ENCODE measurements around the gene CADM4.

CADM4 gene

DNA sequence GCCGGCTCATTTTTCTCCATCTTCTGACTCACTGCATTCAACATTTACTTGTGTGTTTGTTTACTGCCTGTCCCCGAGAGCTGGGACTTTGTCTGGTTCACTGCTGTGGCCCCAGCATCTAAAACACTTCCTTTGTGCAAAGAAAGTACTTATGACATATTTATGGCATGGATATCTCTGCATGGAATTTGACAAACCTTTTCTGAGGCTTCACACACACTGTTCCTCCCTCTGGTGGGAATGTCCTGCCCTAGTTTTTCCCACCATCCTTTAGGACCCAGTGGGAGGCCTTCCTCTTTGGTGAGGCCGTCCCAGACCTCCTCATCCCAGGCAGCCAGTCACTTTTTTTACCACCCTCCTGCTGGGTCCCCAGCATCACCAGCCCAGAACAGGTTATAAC is 29.2 kb downstream of the CADM4 start:
- Histone ChIP-seq H2AFZ (ENCODE audit: low read depth, low read length) (no peak overlapping the region), H3K4me3 (ENCODE audit: insufficient read depth in 1 of 2, low read depth in 1 of 2, low read length in 2 of 2) (no peak overlapping the region), H3K9ac (ENCODE audit: low read length) (no peak overlapping the region), H2BK15ac (ENCODE audit: low read depth, poor library complexity, severe bottlenecking) (no peak overlapping the region), H3K18ac (ENCODE audit: low read depth in 1 of 2, low read length in 2 of 2) (no peak overlapping the region), H3K9me3 (ENCODE audit: control insufficient read depth, low read length) (no peaks in the 10 kb centered on the region), H4K8ac (ENCODE audit: low read length) (no peak overlapping the region), H3K27ac (ENCODE audit: low read length, poor library complexity, severe bottlenecking) (peak overlapping the region; percentile 13), H3K79me1 (replicated peaks; ENCODE audit: low read length, poor library complexity, severe bottlenecking) (peaks cover 57% of the 10 kb centered on the region), H3K4ac (ENCODE audit: low read depth in 1 of 2, low read length in 2 of 2) (no peak overlapping the region), H2AK5ac (ENCODE audit: low read length, severe bottlenecking) (no peak overlapping the region), H2BK12ac (ENCODE audit: low read length in 2 of 2) (no peak overlapping the region), H2BK120ac (ENCODE audit: low read depth, low read length) (no peak overlapping the region), H2BK5ac (ENCODE audit: low read depth, low read length, poor library complexity, severe bottlenecking) (no peak overlapping the region), H3K4me1 (ENCODE audit: control insufficient read depth, insufficient read depth, low read depth, low read length) (peaks cover 9% of the 10 kb centered on the region), H3K23ac (ENCODE audit: low read length in 2 of 2) (no peak overlapping the region), H3K36me3 (ENCODE audit: control insufficient read depth in 1 of 2, insufficient read depth in 2 of 2, low read depth in 1 of 2, low read length in 2 of 2) (peaks cover 47 to 61% of the 10 kb centered on the region in 2 experiments), H3K27me3 (ENCODE audit: control insufficient read depth in 1 of 2, insufficient read depth in 1 of 2, low read length in 2 of 2) (no peaks in the 10 kb centered on the region), H3K4me2 (ENCODE audit: low read length, poor library complexity, severe bottlenecking) (no peak overlapping the region), H4K91ac (ENCODE audit: low read length) (no peak overlapping the region), H3K14ac (ENCODE audit: low read length in 2 of 2) (no peak overlapping the region)
- peak; percentile 60 for DNase-seq
- 40% methylated on average over 3 of the region's 3 CpGs for WGBS

DNA sequence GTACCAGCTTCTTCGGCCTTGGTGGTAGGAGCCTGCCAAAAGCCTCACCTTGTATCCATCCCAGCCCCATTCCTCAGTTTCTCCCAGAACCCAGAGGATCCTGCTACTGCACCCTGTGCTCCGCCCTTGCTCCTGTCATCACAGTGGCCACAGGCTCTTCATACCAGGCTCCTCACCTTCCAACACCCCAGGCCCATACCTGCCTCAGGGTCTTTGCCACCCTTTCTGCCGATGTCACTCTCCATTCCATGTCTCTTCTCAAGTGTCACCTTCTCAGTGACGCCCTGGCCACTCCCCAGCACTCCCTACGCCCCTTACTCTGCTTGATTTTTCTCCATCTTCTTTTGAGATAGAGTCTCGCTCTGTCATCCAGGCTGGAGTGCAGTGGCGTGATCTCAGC is 29.8 kb downstream of the CADM4 start:
- no peak overlapping the region for H3K4me2 ChIP-seq (ENCODE audit: low read length, poor library complexity, severe bottlenecking)
- no peak overlapping the region for H3K4me3 ChIP-seq (ENCODE audit: insufficient read depth in 1 of 2, low read depth in 1 of 2, low read length in 2 of 2)
- H4K91ac ChIP-seq (ENCODE audit: low read length) = no peak overlapping the region
- H3K18ac ChIP-seq (ENCODE audit: low read depth in 1 of 2, low read length in 2 of 2) = no peak overlapping the region
- no peak overlapping the region for H2BK15ac ChIP-seq (ENCODE audit: low read depth, poor library complexity, severe bottlenecking)
- DNase-seq = no peak
- WGBS = 83% methylated on average over 7 of the region's 7 CpGs
- no peaks in the 10 kb centered on the region for H3K9me3 ChIP-seq (ENCODE audit: control insufficient read depth, low read length)
- peak overlapping the region in 1 of 2 experiments; percentile 53 for H3K4ac ChIP-seq (ENCODE audit: low read depth in 1 of 2, low read length in 2 of 2)
- H3K36me3 ChIP-seq (ENCODE audit: control insufficient read depth in 1 of 2, insufficient read depth in 2 of 2, low read depth in 1 of 2, low read length in 2 of 2) = peaks cover 47 to 62% of the 10 kb centered on the region in 2 experiments
- H2BK12ac ChIP-seq (ENCODE audit: low read length in 2 of 2) = peak overlapping the region in 1 of 2 experiments; percentile 12
- H3K27me3 ChIP-seq (ENCODE audit: control insufficient read depth in 1 of 2, insufficient read depth in 1 of 2, low read length in 2 of 2) = no peaks in the 10 kb centered on the region
- H2BK5ac ChIP-seq (ENCODE audit: low read depth, low read length, poor library complexity, severe bottlenecking) = no peak overlapping the region
- no peak overlapping the region for H3K14ac ChIP-seq (ENCODE audit: low read length in 2 of 2)
- no peak overlapping the region for H2AFZ ChIP-seq (ENCODE audit: low read depth, low read length)
- H3K4me1 ChIP-seq (ENCODE audit: control insufficient read depth, insufficient read depth, low read depth, low read length) = peaks cover 9% of the 10 kb centered on the region
- peak overlapping the region; percentile 24 for H2AK5ac ChIP-seq (ENCODE audit: low read length, severe bottlenecking)
- H3K9ac ChIP-seq (ENCODE audit: low read length) = no peak overlapping the region
- no peak overlapping the region for H2BK120ac ChIP-seq (ENCODE audit: low read depth, low read length)
- peaks cover 56% of the 10 kb centered on the region for H3K79me1 ChIP-seq (replicated peaks; ENCODE audit: low read length, poor library complexity, severe bottlenecking)
- H4K8ac ChIP-seq (ENCODE audit: low read length) = no peak overlapping the region
- no peak overlapping the region for H3K23ac ChIP-seq (ENCODE audit: low read length in 2 of 2)
- H3K27ac ChIP-seq (ENCODE audit: low read length, poor library complexity, severe bottlenecking) = no peak overlapping the region

DNA sequence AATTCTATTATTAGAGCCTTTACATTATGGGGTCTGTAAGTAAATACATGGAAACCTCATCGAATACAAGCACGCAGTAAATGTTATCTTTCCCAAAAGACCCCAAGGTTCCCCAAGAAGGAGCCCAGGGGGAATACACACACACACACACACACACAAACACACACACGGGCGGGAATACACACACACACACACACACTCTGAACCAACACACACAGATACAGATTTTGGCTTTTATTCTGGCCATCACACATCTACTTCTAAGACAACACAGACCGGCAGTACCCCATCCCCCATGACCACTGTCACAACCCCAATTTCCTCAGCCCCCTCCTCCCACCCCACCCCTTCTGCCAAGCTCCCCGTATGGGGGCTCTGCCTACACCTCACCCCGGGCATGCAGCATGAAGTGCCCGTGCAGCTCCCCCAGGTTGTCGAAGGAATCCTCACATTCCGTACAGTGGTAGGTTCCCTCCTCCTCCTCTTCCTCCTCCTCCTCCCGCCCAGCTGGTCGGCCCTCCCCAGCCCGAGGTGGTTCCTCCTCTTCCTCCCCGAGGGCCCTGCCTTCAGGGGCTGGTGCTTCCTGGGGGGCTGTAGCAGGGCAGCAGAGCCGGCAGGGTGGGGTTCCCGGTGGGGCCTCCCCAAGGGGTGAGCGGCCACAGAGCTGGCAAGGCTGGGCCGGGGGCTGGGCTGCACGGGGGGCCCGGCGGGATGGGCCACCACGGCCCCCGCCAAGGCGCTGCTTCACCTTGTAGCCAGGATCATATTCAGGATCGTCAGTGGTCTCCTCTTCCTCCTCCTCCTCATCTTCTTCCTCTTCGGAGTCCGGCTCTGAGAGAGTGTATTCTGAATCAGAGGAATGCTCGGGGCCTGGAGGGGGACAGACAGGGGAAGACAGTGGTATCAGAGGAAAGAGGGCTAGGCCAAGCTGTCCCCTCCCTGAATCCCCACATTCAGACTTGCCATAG is 32.1 kb downstream of the CADM4 start:
- Histone ChIP-seq H2BK12ac (ENCODE audit: low read length in 2 of 2) (no peak overlapping the region), H2AK5ac (ENCODE audit: low read length, severe bottlenecking) (no peak overlapping the region), H3K27me3 (ENCODE audit: control insufficient read depth in 1 of 2, insufficient read depth in 1 of 2, low read length in 2 of 2) (no peaks in the 10 kb centered on the region), H4K8ac (ENCODE audit: low read length) (no peak overlapping the region), H3K18ac (ENCODE audit: low read depth in 1 of 2, low read length in 2 of 2) (no peak overlapping the region), H2BK5ac (ENCODE audit: low read depth, low read length, poor library complexity, severe bottlenecking) (no peak overlapping the region), H3K79me1 (replicated peaks; ENCODE audit: low read length, poor library complexity, severe bottlenecking) (peaks cover 49% of the 10 kb centered on the region), H3K4ac (ENCODE audit: low read depth in 1 of 2, low read length in 2 of 2) (no peak overlapping the region), H3K36me3 (ENCODE audit: control insufficient read depth in 1 of 2, insufficient read depth in 2 of 2, low read depth in 1 of 2, low read length in 2 of 2) (peaks cover 32 to 45% of the 10 kb centered on the region in 2 experiments), H2AFZ (ENCODE audit: low read depth, low read length) (no peak overlapping the region), H2BK15ac (ENCODE audit: low read depth, poor library complexity, severe bottlenecking) (no peak overlapping the region), H3K9me3 (ENCODE audit: control insufficient read depth, low read length) (no peaks in the 10 kb centered on the region), H3K27ac (ENCODE audit: low read length, poor library complexity, severe bottlenecking) (no peak overlapping the region), H3K14ac (ENCODE audit: low read length in 2 of 2) (no peak overlapping the region), H3K9ac (ENCODE audit: low read length) (no peak overlapping the region), H3K23ac (ENCODE audit: low read length in 2 of 2) (no peak overlapping the region), H3K4me2 (ENCODE audit: low read length, poor library complexity, severe bottlenecking) (no peak overlapping the region), H3K4me3 (ENCODE audit: insufficient read depth in 1 of 2, low read depth in 1 of 2, low read length in 2 of 2) (no peak overlapping the region), H2BK120ac (ENCODE audit: low read depth, low read length) (no peak overlapping the region), H4K91ac (ENCODE audit: low read length) (no peak overlapping the region), H3K4me1 (ENCODE audit: control insufficient read depth, insufficient read depth, low read depth, low read length) (peaks cover 9% of the 10 kb centered on the region)
- DNase-seq = no peak
- WGBS = 93% methylated on average over 21 of the region's 28 CpGs

DNA sequence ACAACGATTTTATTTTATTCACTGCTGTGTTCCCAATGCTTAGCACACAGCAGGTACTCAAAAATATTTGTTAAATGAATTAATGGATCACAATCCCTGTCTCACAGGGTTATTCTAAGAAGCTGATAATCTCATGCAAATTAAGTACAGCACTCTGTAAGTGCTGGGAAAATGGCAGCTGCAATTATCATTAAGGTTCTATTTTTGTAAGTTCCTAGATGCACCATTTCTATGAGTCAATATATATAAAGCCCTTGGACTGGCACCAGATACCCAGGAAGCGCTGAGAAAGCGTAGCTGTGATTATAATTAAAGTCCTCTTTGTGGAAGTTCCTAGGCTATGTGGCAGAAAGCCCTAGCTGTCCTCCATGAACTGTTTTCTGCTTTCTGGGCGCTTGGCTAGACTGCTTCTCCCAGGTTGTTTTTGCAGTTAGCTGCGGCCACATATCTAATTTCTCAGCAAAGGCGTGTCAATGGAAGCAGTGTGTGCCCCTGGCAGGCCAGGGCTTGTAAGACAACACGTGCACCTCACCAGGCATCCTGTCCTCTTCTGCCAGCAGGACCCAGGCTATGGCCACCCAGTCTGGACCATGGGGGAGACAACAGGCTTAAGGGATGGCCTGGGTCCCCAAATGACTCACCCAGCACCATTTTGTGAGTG is 33.0 kb downstream of the CADM4 start:
- no peak overlapping the region for H2BK5ac ChIP-seq (ENCODE audit: low read depth, low read length, poor library complexity, severe bottlenecking)
- H4K8ac ChIP-seq (ENCODE audit: low read length) = no peak overlapping the region
- H3K27ac ChIP-seq (ENCODE audit: low read length, poor library complexity, severe bottlenecking) = no peak overlapping the region
- H3K23ac ChIP-seq (ENCODE audit: low read length in 2 of 2) = no peak overlapping the region
- no peak overlapping the region for H2AK5ac ChIP-seq (ENCODE audit: low read length, severe bottlenecking)
- H3K4ac ChIP-seq (ENCODE audit: low read depth in 1 of 2, low read length in 2 of 2) = no peak overlapping the region
- H3K36me3 ChIP-seq (ENCODE audit: control insufficient read depth in 1 of 2, insufficient read depth in 2 of 2, low read depth in 1 of 2, low read length in 2 of 2) = peaks cover 32 to 44% of the 10 kb centered on the region in 2 experiments
- peaks cover 7% of the 10 kb centered on the region for H3K4me1 ChIP-seq (ENCODE audit: control insufficient read depth, insufficient read depth, low read depth, low read length)
- no peak overlapping the region for H2AFZ ChIP-seq (ENCODE audit: low read depth, low read length)
- no peak overlapping the region for H3K9ac ChIP-seq (ENCODE audit: low read length)
- H2BK12ac ChIP-seq (ENCODE audit: low read length in 2 of 2) = no peak overlapping the region
- H3K4me3 ChIP-seq (ENCODE audit: insufficient read depth in 1 of 2, low read depth in 1 of 2, low read length in 2 of 2) = no peak overlapping the region
- H4K91ac ChIP-seq (ENCODE audit: low read length) = no peak overlapping the region
- H2BK120ac ChIP-seq (ENCODE audit: low read depth, low read length) = no peak overlapping the region
- H3K4me2 ChIP-seq (ENCODE audit: low read length, poor library complexity, severe bottlenecking) = no peak overlapping the region
- no peak for DNase-seq
- no peaks in the 10 kb centered on the region for H3K27me3 ChIP-seq (ENCODE audit: control insufficient read depth in 1 of 2, insufficient read depth in 1 of 2, low read length in 2 of 2)
- no peaks in the 10 kb centered on the region for H3K9me3 ChIP-seq (ENCODE audit: control insufficient read depth, low read length)
- no peak overlapping the region for H3K18ac ChIP-seq (ENCODE audit: low read depth in 1 of 2, low read length in 2 of 2)
- no peak overlapping the region for H2BK15ac ChIP-seq (ENCODE audit: low read depth, poor library complexity, severe bottlenecking)
- 98% methylated on average over 6 of the region's 7 CpGs for WGBS
- H3K14ac ChIP-seq (ENCODE audit: low read length in 2 of 2) = no peak overlapping the region
- peaks cover 44% of the 10 kb centered on the region for H3K79me1 ChIP-seq (replicated peaks; ENCODE audit: low read length, poor library complexity, severe bottlenecking)

Data from mesenchymal stem cell (in vitro differentiated cells and primary cell).